Measurements from ENCODE around the gene LEMD1.
"Not testable (repeated sequence)": the region's sequence is repeated elsewhere in the genome, so short reads cannot be mapped to it uniquely, and the experiment has no call there.

GRCh38 chr1:205432692-205433091 lies 10.8 kb upstream of the LEMD1 start:
- TF ChIP-seq CTCF, POLR2A, POLR2AphosphoS5, EP300 (IDR thresholded peaks at IDR 0.05): not testable (repeated sequence)

All from suprapubic skin (tissue), 4 donors.